Inferior parietal cortex (tissue), 1 donor: ENCODE data around the gene PATJ.
"Not testable (repeated sequence)": the region's sequence is repeated elsewhere in the genome, so short reads cannot be mapped to it uniquely, and the experiment has no call there.

Experiments used
- DNase-seq: peaks from one replicate; pipeline ENCODE4 v3.0.0-alpha.2; 2016; ENCODE audit errors: extremely low spot score

PATJ gene

DNA sequence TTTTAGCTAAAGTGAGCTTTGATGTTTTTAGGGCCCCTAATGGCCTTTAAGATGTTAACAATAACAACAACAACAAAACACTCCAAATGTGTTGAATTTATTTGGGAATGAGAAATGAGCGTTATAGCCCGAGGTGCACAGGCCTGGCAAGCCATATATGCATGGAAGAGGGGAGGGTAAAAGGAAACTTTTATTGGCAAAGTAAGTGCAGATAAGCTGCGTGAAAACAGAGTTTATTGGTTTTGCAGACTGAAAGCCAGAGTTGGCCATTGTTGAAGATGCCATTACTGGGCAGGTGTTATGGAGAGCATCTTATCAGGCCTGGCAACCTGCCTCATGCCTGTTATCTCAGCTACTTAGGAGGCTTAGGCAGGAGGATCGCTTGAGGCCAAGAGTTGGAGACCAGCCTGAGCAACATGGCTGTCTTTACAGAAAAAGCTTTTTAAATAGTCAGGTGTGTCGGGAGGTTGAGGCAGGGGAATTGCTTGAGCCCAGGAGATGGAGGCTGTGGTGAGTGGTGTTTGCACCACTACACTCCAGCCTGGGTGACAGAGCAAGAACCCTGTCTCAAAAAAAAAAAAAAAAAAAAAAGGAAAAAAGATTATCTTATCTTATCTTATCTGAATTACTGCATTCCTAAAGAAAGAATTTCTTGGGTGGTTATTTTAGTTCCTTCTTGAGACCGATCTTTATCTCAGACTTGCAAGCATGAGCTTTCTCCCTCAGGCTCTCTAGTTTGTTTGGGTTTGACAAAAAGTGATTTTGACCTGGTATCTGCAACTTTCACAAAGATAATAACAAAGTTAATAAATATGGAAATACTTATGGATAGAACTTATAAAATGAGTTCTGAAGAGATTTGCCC, 1.7 kb downstream of the PATJ start:
- no peak for DNase-seq

DNA sequence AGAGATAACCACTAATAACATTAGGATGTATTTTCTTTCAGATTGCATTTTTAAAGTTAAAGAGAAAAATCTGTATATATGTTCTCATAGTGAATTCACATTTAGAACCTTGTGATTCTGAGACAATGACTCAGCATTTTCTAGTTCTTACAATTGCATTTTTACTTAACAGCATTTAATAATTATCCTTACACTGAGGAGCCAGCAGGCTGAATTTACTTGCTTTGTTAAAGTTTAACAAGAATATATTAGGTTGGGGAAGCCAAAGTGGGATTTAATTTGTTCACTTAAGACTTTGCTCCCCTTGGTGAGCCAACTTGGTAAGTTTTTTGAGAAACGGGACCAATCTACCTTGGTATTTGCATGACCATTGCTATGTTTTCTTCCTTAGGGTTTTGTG, 4.5 kb downstream of the PATJ start:
- peak; percentile 22 for DNase-seq

DNA sequence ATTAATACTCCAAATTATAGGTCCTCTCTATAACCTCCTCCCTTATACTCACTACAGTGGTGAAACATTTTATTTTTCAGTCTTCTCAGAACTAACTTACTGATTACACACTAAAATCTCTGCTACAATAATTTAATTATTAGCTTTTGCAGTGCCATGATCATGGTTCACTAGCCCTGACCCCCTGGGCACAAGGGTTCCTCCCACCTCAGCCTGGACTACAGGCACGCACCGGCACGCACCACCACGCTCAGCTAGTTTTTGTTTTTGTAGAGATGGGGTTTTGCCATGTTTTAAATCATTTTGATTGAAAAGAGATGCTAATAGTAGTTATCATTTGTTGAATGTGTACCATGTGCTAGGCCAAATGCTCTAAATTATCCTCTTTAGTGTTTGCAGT, 6.3 kb downstream of the PATJ start:
- no peak for DNase-seq

DNA sequence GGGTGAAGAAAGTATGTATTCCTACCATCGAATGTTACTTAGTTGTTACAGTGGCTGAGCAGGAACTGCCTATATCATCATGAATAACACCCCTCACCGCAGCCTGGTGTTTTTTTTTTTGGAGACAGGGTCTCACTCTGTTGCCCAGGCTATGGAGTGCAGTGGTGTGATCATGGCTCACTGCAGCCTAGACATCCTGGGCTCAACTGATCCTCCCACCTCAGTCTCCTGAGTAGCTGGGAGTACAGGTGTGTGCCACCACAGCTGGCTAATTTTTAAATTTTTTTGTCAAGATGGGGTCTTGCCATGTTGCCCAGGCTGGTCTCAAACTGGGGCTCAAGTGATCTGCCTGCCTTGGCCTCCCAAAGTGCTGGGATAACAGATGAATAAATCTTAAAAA, 7.3 kb downstream of the PATJ start:
- DNase-seq, result no peak

DNA sequence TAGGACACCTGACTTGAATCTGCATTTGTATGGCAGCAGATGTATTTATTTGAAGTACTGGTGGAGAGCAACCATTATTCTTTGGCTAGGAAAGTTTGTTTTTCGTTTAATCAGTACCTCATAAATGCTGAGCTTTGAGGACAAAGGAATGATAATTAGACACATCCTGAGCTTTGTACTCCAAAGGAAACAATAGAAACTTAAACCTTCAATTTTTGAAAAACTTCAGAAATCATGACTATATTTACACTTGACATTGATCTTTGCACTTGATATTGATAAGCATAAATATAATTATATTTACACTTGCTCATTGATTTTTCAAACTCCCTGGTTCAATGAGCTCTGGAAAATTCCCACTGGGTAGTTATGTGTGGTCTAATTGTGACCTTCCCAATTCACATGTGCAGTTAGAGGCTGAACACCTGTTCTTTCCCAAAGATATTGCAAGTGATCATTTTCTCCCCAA, 10.7 kb downstream of the PATJ start:
- no peak for DNase-seq

DNA sequence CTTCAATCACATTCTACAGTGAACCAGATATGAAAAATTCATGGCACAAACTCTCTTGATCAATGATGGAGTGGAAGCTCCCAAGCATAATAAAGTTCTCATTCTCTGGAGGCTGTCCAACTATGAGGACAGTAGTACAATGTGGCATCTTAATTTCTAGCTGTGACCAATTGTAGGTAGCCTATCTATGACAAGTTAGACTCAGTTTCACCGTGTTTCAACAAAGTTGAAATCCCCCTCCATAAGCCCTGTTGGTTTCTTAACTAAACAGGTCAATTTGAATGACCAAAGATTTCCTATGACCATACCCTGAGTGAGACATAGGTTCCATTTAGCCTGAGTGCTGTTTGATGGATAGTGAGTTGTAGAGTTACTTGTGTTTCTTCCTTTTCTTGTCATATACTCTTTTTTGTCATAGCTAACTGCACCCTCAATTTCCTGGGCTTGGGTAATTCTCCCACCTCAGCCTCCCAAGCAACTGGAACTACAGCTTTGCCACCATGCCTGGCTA, 11.8 kb downstream of the PATJ start:
- no peak for DNase-seq

DNA sequence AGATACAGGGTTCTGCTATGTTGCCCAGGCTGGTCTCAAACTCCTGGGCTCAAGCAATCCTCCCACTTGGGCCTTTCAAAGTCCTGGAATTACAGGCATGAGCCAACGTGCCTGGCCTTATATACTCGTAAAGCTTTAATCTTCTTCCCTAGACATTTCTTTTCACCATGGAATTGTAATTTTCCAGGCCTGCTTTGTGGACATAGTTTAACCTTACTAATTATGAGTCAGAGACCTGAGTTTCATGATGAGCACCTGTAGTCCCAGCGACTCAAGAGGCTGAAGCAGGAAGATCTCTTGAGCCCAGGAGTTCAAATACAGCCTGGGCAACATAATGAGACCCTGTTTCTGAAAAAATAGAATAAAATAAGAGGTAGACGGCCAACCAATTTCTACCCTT, 12.3 kb downstream of the PATJ start:
- no peak for DNase-seq

DNA sequence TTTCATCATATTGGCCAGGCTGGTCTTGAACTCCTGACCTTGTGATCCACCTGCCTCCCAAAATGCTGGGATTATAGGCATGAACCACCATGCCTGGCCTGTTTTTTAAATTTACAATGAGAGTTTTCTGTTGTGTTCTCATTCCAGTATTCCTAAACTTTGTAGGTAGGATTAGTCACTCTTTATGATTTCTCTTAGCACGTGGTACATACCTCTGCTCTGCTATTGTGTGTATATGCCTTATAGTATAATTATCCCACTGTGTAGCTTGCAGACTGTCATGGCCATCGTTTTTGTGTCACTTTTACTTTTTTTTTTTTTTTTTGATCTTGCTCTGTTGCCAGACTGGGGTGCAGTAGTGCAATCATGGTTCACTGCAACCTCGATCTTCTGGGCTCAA, 14.5 kb downstream of the PATJ start:
- DNase-seq, result no peak

DNA sequence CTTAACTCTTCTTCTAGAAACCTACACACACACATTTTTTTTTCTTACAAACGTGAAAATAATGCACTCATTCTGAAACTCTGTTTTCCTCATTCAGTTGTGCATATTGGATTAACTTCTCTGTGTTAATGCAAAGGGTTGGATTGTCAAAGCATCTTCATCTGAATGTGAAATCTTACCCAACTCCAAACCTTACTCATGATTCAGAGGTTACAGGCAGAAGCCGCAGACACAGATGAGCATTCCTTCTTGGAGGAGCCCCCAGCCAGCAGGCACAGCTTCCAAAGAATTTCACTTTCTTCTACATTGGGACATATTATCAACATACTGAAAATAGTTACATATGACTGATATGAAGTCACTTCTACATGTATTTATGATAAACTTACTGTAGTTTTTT, 15.7 kb downstream of the PATJ start:
- DNase-seq, result no peak

DNA sequence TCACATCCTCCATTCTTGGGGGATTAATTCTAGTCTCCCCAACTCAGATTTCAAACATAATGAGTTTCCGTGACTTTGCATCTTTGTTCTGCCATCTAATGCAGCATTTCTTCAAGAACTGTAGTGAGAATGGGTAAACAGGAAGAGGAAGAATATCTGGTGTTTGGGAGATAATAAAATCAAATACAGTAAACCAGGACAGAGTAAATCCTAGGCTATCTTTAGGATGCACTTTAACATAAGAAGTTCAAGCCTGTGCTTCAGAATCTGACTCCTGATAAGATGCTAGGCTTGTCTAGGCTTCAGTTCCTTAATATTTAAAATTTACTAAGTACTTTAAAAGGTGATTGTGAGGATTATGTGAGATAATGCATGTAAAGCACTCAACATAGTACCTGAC, 27.9 kb downstream of the PATJ start:
- DNase-seq, result no peak

DNA sequence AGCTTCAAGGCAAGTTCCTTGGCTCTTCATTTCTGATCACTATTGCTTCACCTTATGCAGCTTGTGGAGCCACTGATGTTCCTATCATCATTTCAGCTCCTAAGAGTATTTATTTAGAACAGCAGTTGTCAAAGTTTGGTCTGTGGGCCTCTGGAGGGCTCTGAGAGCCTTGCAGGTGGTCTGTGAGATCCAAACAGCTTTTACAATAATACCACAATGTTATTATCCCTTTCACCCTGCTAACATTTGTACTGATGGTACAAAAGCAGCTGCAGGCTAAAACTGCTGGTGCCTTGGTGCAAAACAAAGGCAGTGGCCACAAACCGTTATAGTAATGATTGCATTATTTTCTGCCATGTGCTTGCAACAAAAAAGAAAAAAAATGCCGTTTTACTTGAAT, 33.8 kb downstream of the PATJ start:
- no peak for DNase-seq

DNA sequence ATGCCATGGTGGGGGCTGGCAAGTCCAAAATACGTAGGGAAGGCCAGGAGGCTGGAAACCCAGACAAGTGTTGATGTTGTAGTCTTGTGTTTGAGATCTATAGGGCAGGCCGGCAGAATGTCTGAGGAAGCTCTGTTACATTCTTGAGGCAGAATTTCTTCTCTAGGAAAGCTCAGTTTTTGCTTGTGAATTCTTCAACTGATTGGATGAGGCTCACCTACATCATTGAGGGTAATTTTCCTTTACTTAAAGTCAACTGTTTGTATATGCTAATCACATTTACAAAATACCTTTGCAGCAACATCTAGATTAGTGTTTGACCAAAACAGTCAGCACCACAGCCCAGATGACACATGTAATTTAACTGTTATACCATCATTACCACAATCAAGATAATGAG, 37.0 kb downstream of the PATJ start:
- DNase-seq, result no peak

DNA sequence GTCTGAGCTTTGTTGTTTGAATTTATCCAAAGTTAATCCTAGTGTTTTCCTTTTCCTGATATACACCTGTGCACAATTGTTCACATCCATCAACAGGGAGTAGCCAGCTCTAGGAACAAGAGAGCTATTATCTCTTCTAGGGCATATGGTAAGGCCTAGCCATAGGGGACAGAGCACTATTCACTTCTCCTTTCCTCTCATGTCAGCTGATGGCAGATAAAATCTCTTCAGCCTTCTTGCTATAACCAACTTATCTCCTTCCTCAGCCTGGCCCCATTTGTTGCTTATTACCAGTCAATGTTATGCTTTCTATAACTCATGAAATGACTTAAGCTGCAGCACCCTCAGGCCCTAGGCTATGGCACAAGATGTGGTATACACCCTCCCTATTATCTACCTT, 38.9 kb downstream of the PATJ start:
- no peak for DNase-seq

DNA sequence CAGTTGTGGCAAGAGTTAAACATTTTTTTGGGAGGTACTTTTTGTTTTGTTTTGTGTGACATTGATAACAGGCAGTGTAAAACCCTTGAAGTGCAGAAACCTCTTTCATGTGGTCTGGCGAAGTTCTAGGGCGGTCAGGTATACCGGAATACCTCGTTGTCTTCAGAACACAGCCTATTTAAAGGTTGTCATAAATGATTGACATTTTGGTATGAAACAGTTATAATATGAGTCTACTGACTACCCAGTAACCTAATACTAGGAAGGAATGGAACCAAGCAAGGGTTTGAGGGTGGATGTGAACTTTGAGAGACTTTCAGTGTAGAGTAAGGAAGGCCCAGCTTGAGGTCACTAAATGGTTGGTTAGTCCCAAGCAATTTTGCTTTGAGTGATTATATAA, 40.5 kb downstream of the PATJ start:
- DNase-seq, result no peak

DNA sequence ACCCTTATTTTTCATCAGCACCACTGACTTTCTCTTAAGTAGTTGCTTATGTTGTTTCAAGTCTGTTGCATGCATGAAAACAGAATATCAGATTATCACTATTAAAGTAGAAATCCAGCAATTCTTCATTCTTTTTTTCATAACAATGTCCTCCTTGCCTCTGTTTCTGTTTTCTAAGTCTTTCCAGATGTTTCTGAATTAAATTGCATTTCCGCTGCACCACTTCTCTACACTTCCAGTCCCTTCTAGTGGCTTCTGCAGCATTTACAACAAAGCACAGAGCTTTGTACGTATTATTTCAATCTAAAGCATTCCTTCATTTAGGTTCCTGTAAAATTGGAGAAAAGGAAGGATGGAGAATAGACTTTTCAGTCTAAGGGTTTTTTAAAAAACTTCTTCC, 42.4 kb downstream of the PATJ start:
- DNase-seq, result no peak

DNA sequence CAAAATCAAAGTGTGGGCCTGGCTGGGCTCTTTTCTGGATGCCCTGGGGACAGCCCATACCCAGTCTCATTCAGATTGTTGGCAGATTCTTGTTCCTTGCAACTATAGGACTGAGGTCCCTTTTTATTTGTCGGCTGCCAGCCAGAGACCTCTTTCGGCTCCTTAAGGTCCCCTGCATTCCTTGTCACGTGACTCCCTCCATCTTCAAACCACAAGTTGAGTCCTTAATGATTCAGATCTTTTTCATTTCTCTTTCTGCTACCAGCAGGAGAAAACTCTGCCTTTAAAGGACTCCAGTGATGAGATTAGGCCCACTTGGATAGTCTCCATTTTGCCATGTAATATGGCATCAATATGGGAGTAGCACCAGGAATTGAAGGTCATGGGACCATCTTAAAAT, 48.6 kb downstream of the PATJ start:
- DNase-seq, result no peak

DNA sequence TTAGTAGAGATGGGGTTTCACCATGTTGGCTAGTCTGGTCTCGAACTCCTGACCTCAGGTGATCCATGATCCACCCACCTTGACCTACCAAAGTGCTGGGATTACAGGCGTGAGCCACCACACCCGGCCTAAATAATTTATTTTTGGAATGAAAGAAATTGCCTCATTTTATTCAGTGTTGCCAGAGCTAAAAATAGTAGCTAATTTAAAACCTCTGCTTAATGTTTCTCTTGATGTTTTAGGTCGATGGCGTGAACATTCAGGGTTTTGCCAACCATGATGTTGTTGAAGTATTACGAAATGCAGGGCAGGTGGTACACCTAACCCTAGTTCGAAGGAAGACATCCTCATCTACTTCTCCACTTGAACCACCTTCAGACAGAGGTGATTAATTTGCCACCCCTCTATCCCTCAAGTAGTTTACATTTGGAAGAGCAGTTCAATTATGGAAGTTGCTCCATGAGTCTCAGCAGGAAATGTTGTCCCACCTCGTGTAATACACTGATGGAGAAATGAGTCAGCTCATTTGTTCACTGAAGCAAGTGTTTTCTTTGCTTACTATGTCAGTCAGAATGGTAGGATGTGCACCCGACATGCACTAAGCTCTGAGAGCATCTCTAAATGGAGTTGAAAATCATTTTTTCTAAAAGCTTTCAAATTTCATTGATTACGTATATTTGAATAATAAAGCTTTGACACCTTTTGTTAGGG, 54.9 kb downstream of the PATJ start:
- no peak for DNase-seq

DNA sequence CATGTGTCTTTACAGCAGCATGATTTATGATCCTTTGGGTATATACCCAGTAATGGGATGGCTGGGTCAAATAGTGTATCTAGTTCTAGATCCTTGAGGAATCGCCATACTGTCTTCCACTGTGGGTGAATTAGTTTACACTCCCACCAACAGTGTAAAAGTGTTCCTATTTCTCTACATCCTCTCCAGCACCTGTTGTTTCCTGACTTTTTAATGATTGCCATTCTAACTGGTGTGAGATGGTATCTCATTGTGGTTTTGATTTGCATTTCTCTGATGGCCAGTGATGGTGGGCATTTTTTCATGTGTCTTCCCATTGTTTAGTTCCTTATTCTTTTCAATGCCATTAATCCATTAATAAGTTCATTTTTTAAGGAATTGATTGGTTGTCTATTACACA, 58.8 kb downstream of the PATJ start:
- not testable (repeated sequence) for DNase-seq

DNA sequence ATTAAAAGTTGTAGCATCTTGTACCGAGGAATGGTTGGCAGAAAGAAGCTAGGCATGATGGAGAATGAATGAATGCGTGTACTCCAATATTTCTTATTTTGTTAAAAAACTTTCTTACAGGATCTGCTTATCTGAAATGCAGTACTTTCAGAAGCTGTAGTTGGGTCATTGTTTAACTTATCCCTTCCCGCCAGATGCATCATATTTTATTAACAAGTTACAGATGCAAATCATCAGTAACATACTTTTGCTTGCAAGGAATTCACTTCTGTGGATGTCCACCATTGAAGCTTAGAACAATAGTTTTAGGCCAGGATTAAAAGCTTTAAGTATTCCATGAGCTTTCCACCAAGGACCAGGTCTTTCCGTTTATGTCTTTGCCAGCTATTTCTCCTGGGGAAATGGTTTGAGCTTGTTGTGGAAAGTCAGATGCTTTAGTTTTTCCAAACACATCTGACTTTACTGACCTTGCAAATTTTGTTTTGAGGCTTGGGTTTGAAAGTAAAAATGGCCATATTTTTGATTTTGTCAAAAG, 65.4 kb downstream of the PATJ start:
- DNase-seq, result no peak

DNA sequence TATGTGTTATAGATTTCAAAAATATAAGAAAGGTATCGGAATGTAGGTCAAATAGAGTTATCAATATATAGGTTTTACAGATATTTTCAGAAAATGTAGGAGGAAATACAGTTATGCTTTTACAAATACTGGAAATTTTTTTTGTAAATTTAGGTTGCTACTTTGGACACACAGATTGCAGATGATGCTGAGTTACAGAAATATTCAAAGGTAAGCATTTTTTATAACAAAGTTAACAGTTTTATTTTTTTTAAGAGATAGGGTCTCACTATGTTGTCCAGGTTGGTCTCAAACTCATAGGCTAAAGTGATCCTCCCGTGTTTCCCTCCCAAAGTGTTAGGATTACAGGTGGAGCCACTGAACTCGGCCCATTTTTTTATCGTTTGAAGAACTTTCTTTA, 66.0 kb downstream of the PATJ start:
- no peak for DNase-seq

DNA sequence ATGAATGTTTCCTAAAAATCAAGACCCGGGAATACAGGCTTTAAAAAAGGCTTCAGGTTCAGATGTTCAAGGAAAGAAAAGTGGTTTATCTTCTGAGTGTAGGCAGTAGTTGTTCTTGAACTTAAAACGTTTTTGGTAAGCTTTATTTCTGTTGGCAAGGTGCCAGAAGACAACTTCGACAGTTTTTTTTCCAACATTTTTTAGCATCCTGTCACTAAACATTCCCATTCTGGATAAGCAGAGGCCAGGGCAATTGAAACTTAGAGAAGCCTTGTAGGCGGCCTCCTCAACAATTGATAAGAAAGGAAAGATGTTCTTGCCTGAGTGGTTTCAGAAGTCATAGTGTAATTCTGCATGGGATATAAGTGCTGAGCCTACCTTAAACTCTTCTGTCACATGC, 66.7 kb downstream of the PATJ start:
- DNase-seq, result no peak

DNA sequence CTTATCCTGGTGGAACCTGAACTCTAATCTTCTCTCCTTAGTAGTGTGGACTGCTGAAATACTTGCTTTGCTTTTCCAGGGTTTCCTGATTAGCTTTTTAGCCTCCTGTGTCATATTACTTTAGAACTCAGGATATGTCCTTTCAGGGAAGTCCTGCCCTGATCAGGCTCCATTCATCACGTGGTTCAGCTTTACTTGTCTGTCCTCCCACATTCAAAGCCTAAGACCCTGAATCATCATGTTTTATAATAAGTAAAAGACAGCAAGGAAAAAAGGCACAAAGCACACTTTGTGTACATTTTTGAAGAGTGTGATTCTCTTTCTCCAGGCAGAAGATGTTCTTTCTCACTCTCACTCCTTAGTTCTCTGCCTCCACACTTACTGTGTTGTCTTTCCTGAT, 70.6 kb downstream of the PATJ start:
- DNase-seq, result peak; percentile 11

DNA sequence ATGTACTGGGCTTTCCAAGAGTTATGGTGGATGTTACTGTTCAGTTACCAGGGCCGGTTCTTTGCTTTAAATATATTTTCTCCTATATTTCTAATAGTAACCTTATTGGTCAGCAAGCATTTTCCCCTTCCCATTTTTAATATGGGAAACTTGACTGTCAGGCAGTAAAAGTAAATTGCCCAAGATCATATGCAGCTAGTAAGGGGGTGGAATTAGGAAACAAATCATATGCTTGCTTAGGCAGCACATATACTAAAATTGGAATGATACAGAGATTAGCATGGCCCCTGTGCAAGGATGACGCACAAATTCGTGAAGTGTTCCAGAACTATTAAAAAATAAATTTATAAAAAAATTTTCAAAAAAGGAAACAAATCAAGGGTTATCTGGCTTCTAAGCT, 73.9 kb downstream of the PATJ start:
- DNase-seq, result no peak
